HUDEP-2 (cell line): ENCODE data around the gene CASTOR1.

Experiments used
- DNase-seq, 76 experiments: peaks; one replicate each; lab custom pipeline; 2025; ENCODE audit not compliant: unreplicated experiment in 76 of 76; lab: John Stamatoyannopoulos, UW

CASTOR1 gene

DNA sequence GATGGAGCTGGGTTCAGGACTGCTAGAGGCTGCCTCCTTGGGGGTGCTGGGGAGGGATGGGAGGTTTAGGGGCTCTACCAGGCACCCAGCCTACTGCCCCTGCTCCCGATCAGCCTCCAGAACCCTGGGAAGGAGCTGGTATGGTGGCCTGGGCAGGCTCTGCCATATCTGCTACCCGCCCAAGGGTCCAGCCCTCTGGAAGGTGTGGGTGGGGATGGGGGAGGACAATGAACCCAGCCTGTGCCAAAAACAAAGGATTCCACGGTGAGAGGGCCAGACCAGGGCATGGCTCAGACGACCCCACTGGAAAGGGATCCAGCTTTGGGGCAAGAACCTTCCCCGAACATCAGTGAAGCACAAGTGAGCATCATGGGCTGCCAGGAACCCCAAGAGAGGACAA, 3.0 kb downstream of the CASTOR1 start:
- DNase-seq = no peak

DNA sequence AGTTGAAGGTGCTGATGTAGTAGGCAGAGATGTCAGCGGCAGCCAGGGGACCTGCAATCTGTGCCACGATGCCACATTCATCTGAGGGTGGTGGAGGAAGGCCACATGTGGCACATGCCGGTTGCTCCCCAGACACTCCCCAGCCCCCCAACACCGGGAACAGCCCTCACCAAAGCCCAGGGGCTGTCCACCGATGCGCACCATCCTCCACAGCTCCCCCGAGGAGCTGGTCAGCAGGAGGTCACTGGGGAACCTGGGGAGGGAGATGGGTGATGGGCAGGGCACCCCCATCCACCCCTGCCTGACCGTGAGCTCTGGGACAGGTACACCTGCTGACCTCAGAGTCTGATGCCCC, 3.5 kb downstream of the CASTOR1 start:
- no peak for DNase-seq

DNA sequence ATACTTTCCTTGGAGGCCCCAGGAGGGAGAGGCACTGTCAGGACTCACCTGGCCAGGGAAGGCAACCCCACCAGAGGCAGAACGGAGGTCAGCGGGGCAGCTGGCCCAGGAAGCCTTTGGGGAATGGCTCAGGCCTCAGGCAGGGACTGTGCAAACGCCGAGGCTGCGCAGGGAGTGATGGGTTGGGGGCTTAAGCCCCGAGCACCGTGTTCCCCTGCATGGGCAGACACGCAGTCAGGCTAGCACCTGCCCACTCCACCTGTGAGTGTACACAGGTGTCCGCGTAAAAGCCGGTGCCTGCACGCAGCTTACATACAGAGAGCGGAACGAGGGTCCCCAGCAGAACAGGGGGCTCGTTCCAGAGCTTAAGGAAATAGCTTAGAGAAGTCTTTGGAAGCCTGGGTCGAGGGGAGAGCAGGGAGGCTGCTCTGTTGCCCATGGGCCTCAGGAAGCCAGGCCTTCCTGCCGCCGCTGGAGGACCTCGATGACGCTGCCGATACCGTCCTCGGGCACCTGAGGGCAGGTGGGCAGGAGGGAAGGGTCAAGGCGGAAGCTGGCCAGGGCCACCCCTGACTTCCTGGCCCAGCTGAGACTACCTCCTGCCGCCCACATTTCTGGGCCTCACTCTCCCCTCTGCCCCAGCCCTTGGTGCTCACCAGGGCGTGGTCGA, 4.0 kb downstream of the CASTOR1 start:
- DNase-seq = no peak

DNA sequence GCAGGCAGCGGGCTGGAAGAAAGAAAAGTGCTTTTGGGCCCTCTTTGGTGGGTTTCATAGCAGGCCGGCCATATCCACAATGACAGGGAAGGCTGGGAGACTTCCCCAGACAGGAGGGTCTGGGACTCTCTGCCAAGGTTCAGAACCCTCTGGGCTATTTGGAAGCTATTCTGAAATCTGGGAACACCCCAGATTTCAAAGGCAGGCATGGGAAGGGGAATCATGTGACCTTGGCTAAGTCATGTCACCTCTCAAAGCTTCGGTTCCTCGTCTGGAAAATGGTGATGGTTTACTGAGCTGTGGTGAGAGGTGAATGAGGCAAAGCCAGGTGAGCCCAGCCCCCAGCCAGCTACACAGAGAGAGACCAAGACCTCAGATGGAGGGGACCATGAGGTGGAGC, 4.6 kb downstream of the CASTOR1 start:
- DNase-seq = no peak

DNA sequence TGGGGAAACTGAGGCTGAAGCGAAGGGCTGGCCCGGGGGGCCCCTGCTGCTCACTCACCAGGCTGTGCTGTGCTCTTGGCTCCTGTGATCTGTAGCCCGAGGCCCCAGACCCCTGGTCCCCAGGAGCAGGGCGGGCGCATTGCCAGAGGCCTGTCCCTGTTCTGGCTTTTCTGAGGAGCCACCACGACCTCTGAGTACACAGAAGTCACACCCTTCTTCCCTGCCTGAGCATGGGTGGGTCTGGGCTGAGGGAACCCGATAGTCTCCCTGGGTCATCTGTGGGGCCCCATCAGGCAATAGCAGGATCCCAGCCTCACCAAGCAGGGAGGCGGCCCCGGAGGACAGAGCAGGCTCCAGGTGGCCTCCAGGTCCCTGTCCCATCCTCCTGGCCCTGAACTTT, 5.1 kb downstream of the CASTOR1 start:
- peak; percentile 36 to 96 (median 82) for DNase-seq

DNA sequence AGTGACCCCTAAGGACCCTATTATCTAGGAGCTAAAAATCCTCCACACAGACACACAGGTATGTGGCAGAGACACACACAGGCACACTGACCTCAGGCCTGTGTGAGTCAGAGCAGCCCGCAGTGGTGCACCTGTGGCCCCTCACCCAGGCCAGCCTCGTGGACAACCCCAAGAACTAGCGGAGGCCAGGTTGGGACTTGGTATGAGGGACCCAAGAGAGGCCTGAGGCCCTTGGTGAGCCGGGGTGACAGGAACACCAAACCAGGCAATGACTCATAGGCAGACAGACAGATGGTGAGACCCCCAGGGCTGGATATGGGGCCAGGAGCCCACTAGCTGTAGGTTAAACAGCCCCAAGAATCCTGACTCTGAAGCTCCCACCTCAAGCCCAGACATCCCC, 6.0 kb downstream of the CASTOR1 start:
- DNase-seq = peak in 5 of 76 experiments; percentile 8 to 29 (median 23)

DNA sequence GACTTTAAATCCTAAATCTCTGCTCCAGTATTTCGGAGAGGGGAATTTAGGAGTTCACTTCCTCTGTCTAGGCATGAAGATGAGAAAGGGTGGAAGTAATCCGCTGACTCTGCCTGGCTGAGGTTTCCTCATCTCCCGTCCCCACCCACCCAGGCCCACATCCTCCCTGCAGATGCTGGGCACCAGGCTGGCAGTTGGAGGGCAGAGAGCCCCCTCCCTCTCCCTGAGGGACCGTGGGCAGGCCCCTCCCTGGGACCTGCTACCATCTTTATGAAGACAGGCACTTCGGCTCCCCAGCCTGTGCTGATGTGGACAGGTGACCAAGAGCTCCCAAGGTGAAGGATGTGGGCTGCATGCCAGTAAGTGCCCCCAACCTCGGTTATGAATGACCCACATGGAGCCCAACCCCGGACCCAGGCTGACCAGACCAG, 6.7 kb downstream of the CASTOR1 start:
- DNase-seq = peak in 1 of 76 experiments; percentile 33

DNA sequence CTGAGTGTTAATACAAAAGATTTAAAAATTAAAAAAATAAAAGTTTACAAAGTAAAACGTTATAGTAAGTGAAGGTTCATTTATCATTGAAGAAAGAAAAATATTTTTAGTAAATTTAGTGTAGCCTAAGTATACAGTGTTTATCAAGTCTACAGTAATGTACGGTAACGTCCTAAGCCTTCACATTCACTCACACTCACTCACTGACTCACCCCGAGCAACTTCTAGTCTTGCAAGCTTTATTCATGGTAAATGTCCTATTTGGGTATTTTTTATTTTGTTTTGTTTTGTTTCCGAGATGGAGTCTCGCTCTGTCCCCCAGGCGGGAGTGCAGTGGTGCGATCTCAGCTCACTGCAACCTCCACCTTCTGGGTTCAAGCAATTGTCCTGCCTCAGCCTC, 8.8 kb downstream of the CASTOR1 start:
- no peak for DNase-seq

DNA sequence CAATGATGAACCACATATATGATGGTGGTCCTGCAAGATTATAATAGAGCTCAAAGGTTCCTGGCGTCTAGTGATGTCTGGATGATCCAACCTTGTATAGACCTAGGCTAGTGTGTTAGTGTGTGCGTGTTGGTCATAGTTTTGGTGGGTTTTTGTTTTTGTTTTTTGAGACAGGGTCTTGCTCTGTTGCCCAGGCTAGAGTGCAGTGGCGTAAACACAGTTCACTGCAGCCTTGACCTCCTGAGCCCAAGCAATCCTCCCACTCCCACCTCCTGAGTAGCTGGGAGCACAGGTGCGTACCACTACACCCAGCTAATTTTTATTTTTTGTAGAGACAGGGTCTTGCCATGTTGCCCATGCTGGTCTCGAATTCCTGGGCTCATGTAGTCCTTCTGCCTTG, 9.4 kb downstream of the CASTOR1 start:
- DNase-seq = no peak

DNA sequence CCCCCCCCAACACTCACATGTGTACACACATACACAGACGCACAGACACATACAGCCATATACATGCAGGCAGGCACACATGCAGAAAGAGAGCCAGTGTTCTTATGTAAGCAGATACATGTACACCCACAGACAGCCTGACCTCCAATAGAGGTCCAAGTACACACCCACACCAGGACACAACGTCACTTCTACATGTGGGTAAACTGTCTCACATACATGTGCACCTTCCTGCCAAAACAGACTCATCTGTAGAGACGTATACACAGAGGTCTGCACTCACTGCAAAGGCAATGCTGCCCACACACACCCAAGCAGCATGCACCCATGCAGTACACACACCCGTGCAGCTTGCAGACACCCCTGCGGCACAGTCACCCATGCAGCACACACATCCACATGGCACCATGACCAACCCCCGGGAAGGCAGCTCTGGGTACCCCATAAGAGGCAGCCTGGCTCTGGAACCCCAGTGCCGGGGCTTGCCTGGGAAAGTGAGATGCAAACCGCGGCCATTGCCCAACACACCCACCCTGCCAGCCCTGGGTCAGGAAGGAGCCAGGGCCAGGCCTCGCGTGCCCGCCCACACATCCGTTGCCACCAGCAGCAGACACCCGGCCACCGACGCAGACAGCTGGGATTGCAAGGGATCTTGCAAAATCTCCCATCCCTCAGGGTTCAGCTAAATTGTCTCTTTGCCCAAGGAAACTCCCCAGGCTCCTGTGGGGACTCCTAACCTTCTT, 10.1 kb downstream of the CASTOR1 start:
- peak in 9 of 76 experiments; percentile 14 to 38 (median 24) for DNase-seq

DNA sequence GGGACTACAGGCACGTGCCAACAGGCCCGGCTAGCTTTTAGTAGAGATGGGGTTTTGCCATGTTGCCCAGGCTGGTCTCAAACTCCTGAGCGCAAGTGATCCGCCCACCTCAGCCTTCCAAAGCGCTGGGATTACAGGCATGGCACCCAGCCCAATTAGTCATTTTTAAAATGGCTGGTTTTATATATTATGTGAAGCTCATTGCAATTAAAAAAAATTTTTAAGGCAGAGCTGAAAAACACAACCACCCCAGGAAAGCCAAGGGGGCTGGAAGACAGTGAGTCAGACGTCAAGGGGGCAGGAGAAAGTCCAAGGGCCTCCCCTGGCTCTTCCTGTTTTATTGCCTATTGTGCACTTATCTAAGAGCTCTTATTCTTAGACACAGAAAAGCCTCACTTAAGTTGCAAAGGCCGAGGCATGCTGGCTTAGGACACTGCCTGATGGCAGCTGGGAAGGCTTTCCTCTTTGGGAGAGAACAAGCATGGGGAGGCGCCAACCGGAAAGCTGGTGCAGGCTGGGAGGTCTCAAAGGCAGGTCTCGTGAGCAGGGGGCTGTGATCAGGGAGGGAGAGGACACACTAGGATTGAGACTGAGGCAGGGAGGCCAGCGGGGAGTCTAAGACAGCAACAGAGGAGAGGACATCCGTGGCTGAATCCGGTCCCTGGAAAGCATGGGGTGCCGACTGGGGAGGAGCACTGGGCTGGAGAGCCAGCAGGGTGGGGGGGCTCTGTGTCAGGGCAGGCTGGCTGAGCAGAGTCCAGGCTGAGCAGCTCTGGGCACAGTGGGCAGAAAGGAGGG, 11.6 kb downstream of the CASTOR1 start:
- DNase-seq = peak in 1 of 76 experiments; percentile 9

DNA sequence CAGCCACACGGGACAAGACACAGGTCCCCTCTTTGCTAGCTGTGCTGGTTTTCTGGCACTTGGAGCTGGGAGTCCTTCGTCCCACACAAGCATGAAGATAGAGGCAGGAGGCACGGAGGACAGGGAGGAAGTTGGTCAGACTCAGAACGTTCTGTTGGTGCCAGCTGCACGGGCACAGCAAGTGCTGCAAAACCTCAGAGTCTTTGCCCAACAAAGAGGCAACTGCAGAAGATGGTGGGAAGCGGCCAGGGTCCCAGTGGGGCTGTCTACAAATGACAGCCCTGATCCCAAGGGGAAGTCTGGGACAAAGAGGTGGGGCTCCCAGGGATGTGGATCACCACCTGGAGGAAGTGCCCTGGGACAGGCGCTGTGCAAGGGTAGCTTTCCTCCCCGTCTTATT, 13.3 kb downstream of the CASTOR1 start:
- no peak for DNase-seq

DNA sequence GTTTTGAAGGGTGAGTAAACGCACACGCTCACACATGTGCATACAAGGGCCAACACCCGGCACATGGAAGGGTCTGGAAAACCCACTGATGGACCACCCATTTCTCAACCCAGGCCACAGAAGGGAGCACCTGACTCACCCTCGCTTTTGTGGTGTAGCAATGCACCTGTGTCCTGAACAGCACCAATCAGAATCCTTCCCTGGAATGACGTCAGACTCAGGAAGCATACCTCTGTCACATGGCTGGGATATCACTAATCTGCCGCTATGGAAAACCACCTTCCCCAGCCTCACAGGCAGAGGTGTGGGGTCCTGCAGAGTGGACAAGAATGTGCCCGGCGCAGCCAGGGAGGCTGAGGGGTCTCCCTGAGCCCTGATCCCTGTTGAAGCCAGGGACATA, 13.7 kb downstream of the CASTOR1 start:
- DNase-seq = no peak

DNA sequence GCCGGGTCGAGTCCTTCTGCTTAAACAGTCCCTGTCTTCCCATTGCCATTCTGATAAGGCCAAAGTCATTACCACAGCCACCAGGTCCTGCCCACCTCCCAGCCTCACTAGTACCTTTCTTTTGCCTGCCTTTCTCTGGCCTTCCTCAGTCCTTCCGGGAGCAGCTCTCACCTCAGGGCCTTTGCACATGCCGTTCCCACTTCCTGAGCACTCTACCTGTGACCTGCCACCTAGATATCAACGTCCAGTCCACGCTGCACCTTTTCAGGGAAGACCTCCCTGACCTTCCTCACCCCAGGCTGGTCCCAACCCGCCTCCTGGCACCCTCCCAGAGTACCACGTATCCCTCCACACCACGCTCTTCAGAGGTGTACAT, 14.9 kb downstream of the CASTOR1 start:
- DNase-seq = no peak

DNA sequence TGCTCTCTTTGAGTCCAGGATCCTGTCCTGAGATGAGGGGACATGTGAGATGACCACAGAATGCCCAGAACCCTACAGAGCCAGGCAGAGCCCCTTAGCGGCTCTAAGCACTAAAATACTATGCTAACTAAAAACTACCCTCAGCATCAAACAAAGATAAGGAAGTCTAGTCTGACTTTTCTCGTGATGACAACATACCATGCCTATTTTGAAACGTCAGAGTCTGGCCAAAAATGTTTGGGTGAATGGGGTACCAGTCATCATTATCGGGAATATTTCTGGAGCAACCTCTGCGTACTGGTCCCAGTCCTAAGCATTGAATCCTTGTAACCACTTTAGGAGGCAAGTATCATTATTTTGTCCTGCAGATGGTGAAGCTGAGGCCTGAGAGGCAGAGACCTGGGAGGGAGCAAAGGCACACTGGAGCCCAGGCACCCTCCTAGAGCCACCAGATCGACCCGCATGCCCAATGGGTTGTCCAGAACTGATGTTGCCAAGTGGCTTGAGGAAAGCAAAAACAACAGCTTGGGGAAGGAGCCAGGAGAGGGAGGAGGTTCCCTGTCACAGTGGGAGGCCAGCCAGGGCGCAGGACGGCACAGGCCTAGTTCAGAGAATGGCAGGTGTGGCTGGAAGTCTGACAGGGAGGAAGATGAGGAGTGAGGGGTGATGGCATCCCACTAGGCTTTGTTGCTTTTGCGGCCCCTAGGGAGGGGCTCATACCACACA, 15.4 kb downstream of the CASTOR1 start:
- no peak for DNase-seq

DNA sequence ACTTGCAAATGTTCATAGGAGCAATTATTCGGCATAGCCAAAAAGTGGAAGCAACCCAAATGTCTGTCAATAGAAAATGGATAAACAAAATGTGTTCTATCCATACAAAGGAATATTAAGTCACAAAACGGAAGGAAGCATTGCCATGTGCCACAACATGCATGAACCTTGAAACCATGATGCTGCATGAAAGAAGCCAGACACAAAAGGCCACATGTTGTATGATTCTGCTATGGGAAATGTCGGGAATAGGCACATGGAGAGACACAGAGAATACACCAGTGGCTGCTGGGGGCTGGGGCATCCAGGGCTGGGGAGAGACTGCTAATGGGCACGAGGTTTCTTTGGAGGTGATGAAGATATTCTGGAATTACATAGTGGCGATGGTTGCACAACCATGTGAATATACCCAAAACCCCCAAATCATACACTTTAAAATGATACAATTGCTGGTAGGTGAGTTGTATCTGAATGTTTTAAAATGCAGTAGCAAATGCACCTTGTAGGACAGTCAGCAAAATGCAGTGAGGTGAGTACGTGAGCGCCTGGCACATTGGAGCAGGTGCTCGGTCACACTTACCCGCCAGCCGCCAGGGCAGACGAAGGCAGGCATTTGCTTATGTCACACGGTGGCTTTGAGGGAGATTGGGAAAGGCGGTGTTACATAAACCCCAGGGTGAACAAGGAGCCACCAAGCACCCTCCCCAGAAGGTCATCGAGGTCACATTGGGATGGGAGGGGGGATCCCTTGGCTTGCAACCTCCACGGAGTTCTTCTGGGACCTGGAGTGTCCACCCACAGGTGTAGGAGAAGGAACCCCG, 16.3 kb downstream of the CASTOR1 start:
- no peak for DNase-seq

DNA sequence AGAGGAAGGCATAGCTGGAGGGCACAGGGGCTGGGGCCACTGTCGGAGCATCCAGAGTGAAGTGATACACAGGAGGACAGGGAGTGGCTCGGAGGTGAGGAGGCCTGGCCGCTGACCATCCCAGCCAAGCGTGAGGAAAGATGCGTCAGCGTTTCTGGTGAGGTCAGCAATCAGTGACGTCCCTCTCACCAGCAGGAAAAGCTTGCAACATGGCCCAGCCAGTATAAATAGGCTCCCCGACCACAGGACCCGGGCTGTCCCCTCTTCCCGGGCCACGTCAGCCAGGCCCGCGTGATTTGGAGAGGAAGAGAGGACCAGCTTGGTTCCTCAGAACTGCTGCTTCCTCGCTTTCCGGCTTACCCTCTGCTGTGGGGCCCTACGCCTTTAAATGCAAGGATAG, 18.5 kb downstream of the CASTOR1 start:
- no peak for DNase-seq

DNA sequence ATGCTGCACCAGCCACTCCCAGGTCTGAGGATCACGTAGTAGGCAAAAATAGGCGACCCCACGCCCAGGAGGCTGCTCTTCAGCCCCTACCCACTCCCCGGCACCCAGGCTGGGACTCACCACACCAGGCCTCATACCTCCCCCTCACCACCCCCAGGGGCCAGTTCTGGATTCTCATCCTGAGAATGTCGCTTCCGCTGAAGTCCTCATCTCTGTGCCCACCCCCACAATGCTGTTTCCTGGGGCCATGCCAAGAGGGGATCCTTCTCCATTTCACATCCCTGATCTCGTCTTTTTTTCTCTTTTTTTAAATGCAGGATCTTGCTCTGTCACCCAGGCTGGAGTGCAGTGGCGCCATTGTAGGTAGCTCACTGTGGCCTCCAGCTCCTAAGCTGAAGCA, 21.0 kb downstream of the CASTOR1 start:
- DNase-seq = no peak

DNA sequence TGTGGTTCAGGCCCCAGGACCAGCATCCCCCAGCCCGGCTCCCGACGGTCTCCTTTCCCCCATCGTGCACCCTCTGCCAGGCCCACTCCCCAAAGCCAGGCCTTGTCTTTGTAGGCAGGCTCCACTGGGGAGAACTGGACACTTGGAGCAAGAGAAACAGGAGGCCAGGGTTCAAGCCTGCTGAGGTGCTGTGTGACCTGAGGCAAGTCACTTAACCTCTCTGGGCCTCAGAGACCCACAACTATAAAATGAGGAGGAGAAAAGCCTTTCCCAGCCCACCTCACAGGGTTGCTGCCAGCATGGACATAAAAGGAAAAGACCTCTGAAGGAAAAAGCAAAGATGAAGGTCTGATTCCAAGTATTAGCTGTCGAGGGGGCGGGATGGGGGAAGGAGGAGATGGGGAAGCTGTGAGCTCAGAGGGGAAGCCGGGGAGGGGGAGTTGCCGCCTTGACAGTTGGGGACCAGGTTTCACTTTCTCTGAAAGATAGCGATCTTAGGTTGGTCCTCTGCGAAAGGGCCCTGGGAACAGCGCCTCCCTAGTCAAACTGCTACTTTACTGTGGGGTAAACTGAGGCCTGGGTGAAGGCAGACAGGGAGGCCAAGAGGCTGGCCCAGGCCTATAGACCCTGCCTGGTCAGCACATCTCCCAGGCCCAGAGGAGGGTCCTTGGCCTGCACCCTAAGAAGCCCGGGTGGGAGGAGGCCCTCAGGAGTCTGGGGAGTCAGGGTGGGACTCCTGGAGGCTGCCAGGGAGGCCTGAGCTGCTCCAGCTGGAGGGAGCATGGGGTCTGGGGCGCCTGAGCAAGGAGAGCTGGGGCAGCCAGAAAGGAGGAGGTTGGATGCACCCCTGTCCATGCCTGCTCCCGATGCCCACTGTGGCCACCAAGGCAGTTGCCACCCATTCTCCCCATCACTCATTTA, 21.7 kb downstream of the CASTOR1 start:
- DNase-seq = peak in 31 of 76 experiments; percentile 17 to 69 (median 35)
